Dermis blood vessel endothelial cell (primary cell): ENCODE results near the gene DTYMK. TPM values are rescaled to one million over a fixed set of nuclear protein-coding genes. Genes with fewer than 3 reads are reported as not detected.
"Not testable (repeated sequence)": the region's sequence is repeated elsewhere in the genome, so short reads cannot be mapped to it uniquely, and the experiment has no call there.

Experiments used
- DNase-seq: peaks from one replicate; pipeline ENCODE4 v3.0.0; 2010
- total RNA-seq: library from RNA; depleted of rRNA; stranded (reverse); fragments of >200 nt; gene quantifications from 2 replicates; pipeline ENCODE4 v1.2.3, GENCODE V29; 2014

DTYMK gene
- total RNA-seq, 1 donor from 2014 or later, result 36.2 TPM

GRCh38 chr2:241671457-241672240, 15.0 kb downstream of the DTYMK start:
- no peak for DNase-seq

- no peak for DNase-seq
Measured at GRCh38 chr2:241670333-241671110, 16.1 kb downstream of the DTYMK start.

- DNase-seq, result no peak
Measured at GRCh38 chr2:241668839-241669238, 17.8 kb downstream of the DTYMK start.

- DNase-seq, result no peak
Measured at GRCh38 chr2:241668354-241668753, 18.3 kb downstream of the DTYMK start.

GRCh38 chr2:241666627-241667400, 19.8 kb downstream of the DTYMK start:
- DNase-seq, result peak; percentile 87

GRCh38 chr2:241665731-241666440, 20.7 kb downstream of the DTYMK start:
- DNase-seq, result no peak

GRCh38 chr2:241662731-241663130, 23.9 kb downstream of the DTYMK start:
- not testable (repeated sequence) for DNase-seq

GRCh38 chr2:241660593-241661213, 25.9 kb downstream of the DTYMK start:
- no peak for DNase-seq

GRCh38 chr2:241659150-241659739, 27.4 kb downstream of the DTYMK start:
- DNase-seq, result peak; percentile 87

- no peak for DNase-seq
Measured at GRCh38 chr2:241658296-241658695, 28.3 kb downstream of the DTYMK start.

GRCh38 chr2:241657786-241658254, 28.8 kb downstream of the DTYMK start:
- DNase-seq, result no peak

GRCh38 chr2:241656190-241656741, 30.3 kb downstream of the DTYMK start:
- no peak for DNase-seq

- DNase-seq, result no peak
Measured at GRCh38 chr2:241655516-241656189, 31.0 kb downstream of the DTYMK start.

GRCh38 chr2:241654551-241654950, 32.1 kb downstream of the DTYMK start:
- no peak for DNase-seq

GRCh38 chr2:241653210-241653750, 33.3 kb downstream of the DTYMK start:
- DNase-seq, result no peak

GRCh38 chr2:241652722-241653121, 33.9 kb downstream of the DTYMK start:
- no peak for DNase-seq

- no peak for DNase-seq
Measured at GRCh38 chr2:241652142-241652541, 34.5 kb downstream of the DTYMK start.

GRCh38 chr2:241649927-241650326, 36.7 kb downstream of the DTYMK start:
- no peak for DNase-seq

- DNase-seq, result no peak
Measured at GRCh38 chr2:241649404-241649803, 37.2 kb downstream of the DTYMK start.

GRCh38 chr2:241648453-241648852, 38.2 kb downstream of the DTYMK start:
- DNase-seq, result no peak
